Stimulated activated CD4-positive, alpha-beta T cell treated with anti-CD3 and anti-CD28 coated beads, Interleukin-15, amount 100 ng/mL, for 48 hours (primary cell): ENCODE measurements around the gene AIPL1.

ENCODE experiments used
- DNase-seq, 2 donors: peaks; one replicate each; pipeline ENCODE4 v3.0.0-alpha.2; 2020; ENCODE audit warnings: low read depth in 2 of 2

The AIPL1 gene

DNA sequence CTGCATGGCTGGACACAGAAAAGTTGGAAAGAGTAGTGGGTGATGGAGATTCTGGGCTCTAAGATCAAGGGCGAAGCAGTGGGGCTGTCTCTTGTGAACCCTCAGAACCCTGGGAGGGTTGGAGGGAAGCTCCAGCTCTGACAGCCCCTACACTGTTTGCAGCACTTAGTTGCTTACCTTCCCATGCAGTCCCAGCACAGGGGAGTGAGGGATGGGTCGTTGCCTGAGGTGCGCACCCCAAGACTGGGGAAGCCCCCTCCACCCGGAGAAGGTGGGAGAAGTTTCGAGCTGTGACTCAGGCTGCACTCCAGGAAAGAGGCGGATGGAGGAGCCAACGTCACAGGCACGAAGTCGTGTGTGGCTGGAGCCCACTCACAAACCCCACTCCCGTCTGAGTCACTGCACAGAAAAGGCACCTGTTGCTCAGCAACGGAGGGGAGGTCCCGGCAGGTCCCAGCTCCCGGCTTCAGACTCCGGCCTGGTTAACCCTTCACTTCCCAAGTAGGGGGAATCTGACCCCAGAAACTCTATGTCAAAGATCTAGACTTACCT lies 60.1 kb downstream of the AIPL1 start:
- DNase-seq = peak; percentile 63 to 66

DNA sequence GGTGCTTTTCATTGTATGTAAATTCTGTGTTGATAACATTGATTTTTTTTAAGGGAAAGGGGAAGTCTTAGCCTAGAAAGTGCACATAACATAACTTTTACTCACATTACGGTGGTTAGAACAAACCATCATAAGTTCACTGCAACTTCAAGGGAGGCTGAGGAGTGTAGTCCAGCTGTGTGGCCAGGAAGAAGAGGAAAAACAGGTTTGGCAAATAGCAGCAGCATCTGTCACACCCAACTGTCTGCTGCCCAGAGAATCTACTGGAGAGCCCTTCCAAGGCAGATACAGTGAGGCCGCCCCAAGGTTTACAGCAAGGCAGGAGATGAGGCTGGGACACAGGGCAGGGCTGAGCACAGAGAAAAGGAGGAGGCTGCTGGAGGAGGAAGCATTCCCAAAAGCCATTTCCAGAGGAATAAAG lies 60.6 kb downstream of the AIPL1 start:
- no peak for DNase-seq
